ENCODE measurements around the gene TBC1D30. TPM values are rescaled to one million over a fixed set of nuclear protein-coding genes. Genes with fewer than 3 reads are reported as not detected.
"Not testable (repeated sequence)": the region's sequence is repeated elsewhere in the genome, so short reads cannot be mapped to it uniquely, and the experiment has no call there.

TBC1D30 gene
- total RNA-seq, 1 donor from 2014 or later = 3.4 TPM

GRCh38 chr12:64798165-64798564 lies 26.3 kb upstream of the TBC1D30 start:
- no peaks in the 10 kb centered on the region for H3K9me3 Mint-ChIP-seq (ENCODE audit: low read depth)
- H3K27me3 Mint-ChIP-seq = peaks cover 5% of the 10 kb centered on the region
- H3K4me1 Mint-ChIP-seq (ENCODE audit: low read depth) = peaks cover 13% of the 10 kb centered on the region
- H3K27ac Mint-ChIP-seq = no peak overlapping the region
- H3K36me3 Mint-ChIP-seq (ENCODE audit: insufficient read depth) = no peaks in the 10 kb centered on the region
- DNase-seq (ENCODE audit: low spot score, unreplicated experiment) = no peak
- TF ChIP-seq CTCF (IDR thresholded peaks at IDR 0.05; ENCODE audit: unreplicated experiment) = no peak
- H3K4me3 Mint-ChIP-seq (ENCODE audit: low read depth) = no peak overlapping the region

GRCh38 chr12:64800640-64801039 lies 23.8 kb upstream of the TBC1D30 start:
- TF ChIP-seq CTCF (IDR thresholded peaks at IDR 0.05; ENCODE audit: unreplicated experiment) = no peak
- no peaks in the 10 kb centered on the region for H3K9me3 Mint-ChIP-seq (ENCODE audit: low read depth)
- H3K4me3 Mint-ChIP-seq (ENCODE audit: low read depth) = no peak overlapping the region

GRCh38 chr12:64801381-64801780 lies 23.1 kb upstream of the TBC1D30 start:
- TF ChIP-seq CTCF (IDR thresholded peaks at IDR 0.05; ENCODE audit: unreplicated experiment) = peak; percentile 23
- no peak overlapping the region for H3K4me3 Mint-ChIP-seq (ENCODE audit: low read depth)
- H3K36me3 Mint-ChIP-seq (ENCODE audit: insufficient read depth) = no peaks in the 10 kb centered on the region
- peaks cover 10% of the 10 kb centered on the region for H3K27me3 Mint-ChIP-seq
- DNase-seq (ENCODE audit: low spot score, unreplicated experiment) = no peak
- H3K9me3 Mint-ChIP-seq (ENCODE audit: low read depth) = no peaks in the 10 kb centered on the region
- H3K27ac Mint-ChIP-seq = no peak overlapping the region
- peaks cover 10% of the 10 kb centered on the region for H3K4me1 Mint-ChIP-seq (ENCODE audit: low read depth)

More at GRCh38 chr12:64800640-64801039, 23.8 kb upstream of the TBC1D30 start:
- Mint-ChIP-seq H3K36me3 (ENCODE audit: insufficient read depth) (no peaks in the 10 kb centered on the region), H3K27me3 (peaks cover 10% of the 10 kb centered on the region), H3K27ac (no peak overlapping the region), H3K4me1 (ENCODE audit: low read depth) (peaks cover 13% of the 10 kb centered on the region)
- DNase-seq (ENCODE audit: low spot score, unreplicated experiment) = no peak

GRCh38 chr12:64802180-64802775 lies 22.2 kb upstream of the TBC1D30 start:
- peaks cover 10% of the 10 kb centered on the region for H3K27me3 Mint-ChIP-seq
- not testable (repeated sequence) for H3K4me3 Mint-ChIP-seq (ENCODE audit: low read depth); H3K27ac Mint-ChIP-seq; H3K9me3 Mint-ChIP-seq (ENCODE audit: low read depth); H3K4me1 Mint-ChIP-seq (ENCODE audit: low read depth); H3K36me3 Mint-ChIP-seq (ENCODE audit: insufficient read depth)
- DNase-seq (ENCODE audit: low spot score, unreplicated experiment) = peak; percentile 57
- peak; percentile 91 for TF ChIP-seq CTCF (IDR thresholded peaks at IDR 0.05; ENCODE audit: unreplicated experiment)

- DNase-seq (ENCODE audit: low spot score, unreplicated experiment) = no peak
- Mint-ChIP-seq H3K27ac (no peak overlapping the region), H3K27me3 (peaks cover 14% of the 10 kb centered on the region), H3K9me3 (ENCODE audit: low read depth) (no peaks in the 10 kb centered on the region), H3K4me3 (ENCODE audit: low read depth) (no peak overlapping the region), H3K36me3 (ENCODE audit: insufficient read depth) (no peaks in the 10 kb centered on the region), H3K4me1 (ENCODE audit: low read depth) (peaks cover 4% of the 10 kb centered on the region)
- no peak for TF ChIP-seq CTCF (IDR thresholded peaks at IDR 0.05; ENCODE audit: unreplicated experiment)
Measured at GRCh38 chr12:64806173-64806572, 18.3 kb upstream of the TBC1D30 start.
